HEK293T (cell line): Measurements from ENCODE around the gene AGPAT3.

ENCODE experiments used
- CTCF ChIA-PET: fragments of 350-600 bp; formaldehyde crosslinking; extraction: SDS; loops from one replicate; lab custom pipeline; 2021; ENCODE audit warnings: antibody characterized with exemption, inconsistent platforms; lab: Yijun Ruan, JAX
- POLR2A ChIA-PET: fragments of 350-600 bp; formaldehyde crosslinking; extraction: SDS; loops from one replicate; lab custom pipeline; 2020; ENCODE audit warnings: antibody characterized with exemption, inconsistent platforms; lab: Yijun Ruan, JAX
- DNase-seq: peaks from one replicate; pipeline ENCODE4 v3.0.0; 2012; ENCODE audit warnings: mixed read lengths; ENCODE audit errors: extremely low spot score
- ARNT ChIP-seq: fragments of 450-650 bp; IDR thresholded peaks from 2 replicates; pipeline ENCODE4 v1.6.1; 2017; ENCODE audit warnings: mild to moderate bottlenecking
- BHLHE40 ChIP-seq: fragments of 450-650 bp; IDR thresholded peaks from 2 replicates; pipeline ENCODE4 v1.6.1; 2016; ENCODE audit warnings: mild to moderate bottlenecking, moderate library complexity, borderline replicate concordance
- CTBP1 ChIP-seq: fragments of 450-650 bp; IDR thresholded peaks from 2 replicates; pipeline ENCODE4 v1.6.1; 2016; ENCODE audit warnings: borderline replicate concordance
- ELF4 ChIP-seq: fragments of 450-650 bp; IDR thresholded peaks from 2 replicates; pipeline ENCODE4 v1.6.1; 2017; ENCODE audit warnings: antibody characterized with exemption
- FOXA1 ChIP-seq: fragments of 450-650 bp; IDR thresholded peaks from 2 replicates; pipeline ENCODE4 v1.6.1; 2016; ENCODE audit warnings: mild to moderate bottlenecking
- FOXK2 ChIP-seq: fragments of 450-650 bp; IDR thresholded peaks from 2 replicates; pipeline ENCODE4 v1.6.1; 2016; ENCODE audit warnings: mild to moderate bottlenecking
- FOXM1 ChIP-seq: fragments of 450-650 bp; IDR thresholded peaks from 2 replicates; pipeline ENCODE4 v1.6.1; 2017; ENCODE audit warnings: mild to moderate bottlenecking, borderline replicate concordance
- HDGF ChIP-seq: fragments of 450-650 bp; IDR thresholded peaks from 2 replicates; pipeline ENCODE4 v1.6.1; 2017; ENCODE audit warnings: antibody characterized with exemption, borderline replicate concordance
- L3MBTL2 ChIP-seq: fragments of 450-650 bp; conservative IDR thresholded peaks from 2 replicates; pipeline ENCODE4 v1.6.1; 2016; ENCODE audit warnings: mild to moderate bottlenecking
- LEF1 ChIP-seq: fragments of 450-650 bp; IDR thresholded peaks from 2 replicates; pipeline ENCODE4 v1.6.1; 2017; ENCODE audit warnings: mild to moderate bottlenecking, borderline replicate concordance
- NFRKB ChIP-seq: fragments of 450-650 bp; IDR thresholded peaks from 2 replicates; pipeline ENCODE4 v1.6.1; 2016; ENCODE audit warnings: mild to moderate bottlenecking, moderate library complexity
- PKNOX1 ChIP-seq: fragments of 450-650 bp; IDR thresholded peaks from 2 replicates; pipeline ENCODE4 v1.6.1; 2016
- SP1 ChIP-seq: fragments of 450-650 bp; IDR thresholded peaks from 2 replicates; pipeline ENCODE4 v1.6.1; 2017
- SUZ12 ChIP-seq: fragments of 450-650 bp; IDR thresholded peaks from 2 replicates; pipeline ENCODE4 v1.6.1; 2016; ENCODE audit warnings: mild to moderate bottlenecking
- TARDBP ChIP-seq: fragments of 450-650 bp; IDR thresholded peaks from 2 replicates; pipeline ENCODE4 v1.6.1; 2016
- ZNF384 ChIP-seq: fragments of 450-650 bp; IDR thresholded peaks from 2 replicates; pipeline ENCODE4 v1.6.1; 2016

AGPAT3 gene

GRCh38 chr21:44012474-44013379, 147.7 kb downstream of the AGPAT3 start:
- POLR2A ChIA-PET, result interaction anchor here (0.6 to 1.4 kb wide), 5 partner anchors 8 to 1472 kb away, joined by 3 to 9 read pairs (median 3); no protein-coding TSS in a partner anchor
- CTCF ChIA-PET, result interaction anchor here (0.5 to 1.3 kb wide), 2 partner anchors 38 to 40 kb away, joined by 3 read pairs; no protein-coding TSS in a partner anchor
- peak; percentile 67; the same call in 1 of the 2 replicates for TF ChIP-seq LEF1
- no peak for TF ChIP-seq SP1
- DNase-seq, result peak; percentile 61

- ChIA-PET POLR2A (no interaction called here), CTCF (interaction anchor here (0.5 to 1.3 kb wide), 2 partner anchors 38 to 41 kb away, joined by 3 read pairs; no protein-coding TSS in a partner anchor)
- TF ChIP-seq TARDBP (no peak), PKNOX1 (no peak), NFRKB (no peak), SUZ12 (no peak), HDGF (no peak), CTBP1 (no peak), SP1 (no peak), ZNF384 (no peak), ARNT (no peak)
- DNase-seq, result no peak
These were observed 148.5 kb downstream of the AGPAT3 start for GRCh38 chr21:44013380-44014088.

DNA sequence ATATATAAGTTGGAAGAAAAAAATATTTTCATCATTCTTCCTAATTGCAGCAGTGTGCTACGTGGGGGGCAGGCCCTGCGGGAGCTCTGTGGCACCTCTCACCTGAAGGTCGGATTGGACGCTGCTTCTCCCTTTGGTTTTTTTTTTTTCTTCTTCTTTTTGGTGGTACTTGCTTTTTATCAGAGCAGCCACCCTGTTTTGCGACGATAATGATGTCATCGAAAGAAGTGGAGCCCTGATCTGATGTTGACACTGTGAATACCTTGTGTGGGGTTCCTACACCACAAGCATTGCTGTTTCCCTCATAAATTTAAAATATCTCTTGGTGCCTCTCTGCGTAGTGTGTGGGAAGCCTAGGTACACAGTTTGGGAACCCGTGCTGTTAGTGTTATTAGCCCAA, 152.6 kb downstream of the AGPAT3 start:
- ChIA-PET POLR2A (no interaction called here), CTCF (no interaction called here)
- TF ChIP-seq NFRKB (no peak), HDGF (no peak), BHLHE40 (no peak), L3MBTL2 (no peak), FOXK2 (no peak), TARDBP (no peak), FOXA1 (no peak), FOXM1 (no peak), PKNOX1 (no peak), LEF1 (no peak), ELF4 (no peak), ZNF384 (no peak), ARNT (no peak), SUZ12 (no peak)
- DNase-seq, result no peak

GRCh38 chr21:44018127-44018526, 153.1 kb downstream of the AGPAT3 start:
- ChIA-PET POLR2A (no interaction called here), CTCF (no interaction called here)
- no peak for TF ChIP-seq ARNT
- TF ChIP-seq FOXA1, result no peak
- TF ChIP-seq NFRKB, result no peak
- TF ChIP-seq ELF4, result no peak
- no peak for TF ChIP-seq FOXK2
- no peak for TF ChIP-seq L3MBTL2
- TF ChIP-seq BHLHE40, result no peak
- no peak for TF ChIP-seq CTBP1
- DNase-seq, result no peak

DNA sequence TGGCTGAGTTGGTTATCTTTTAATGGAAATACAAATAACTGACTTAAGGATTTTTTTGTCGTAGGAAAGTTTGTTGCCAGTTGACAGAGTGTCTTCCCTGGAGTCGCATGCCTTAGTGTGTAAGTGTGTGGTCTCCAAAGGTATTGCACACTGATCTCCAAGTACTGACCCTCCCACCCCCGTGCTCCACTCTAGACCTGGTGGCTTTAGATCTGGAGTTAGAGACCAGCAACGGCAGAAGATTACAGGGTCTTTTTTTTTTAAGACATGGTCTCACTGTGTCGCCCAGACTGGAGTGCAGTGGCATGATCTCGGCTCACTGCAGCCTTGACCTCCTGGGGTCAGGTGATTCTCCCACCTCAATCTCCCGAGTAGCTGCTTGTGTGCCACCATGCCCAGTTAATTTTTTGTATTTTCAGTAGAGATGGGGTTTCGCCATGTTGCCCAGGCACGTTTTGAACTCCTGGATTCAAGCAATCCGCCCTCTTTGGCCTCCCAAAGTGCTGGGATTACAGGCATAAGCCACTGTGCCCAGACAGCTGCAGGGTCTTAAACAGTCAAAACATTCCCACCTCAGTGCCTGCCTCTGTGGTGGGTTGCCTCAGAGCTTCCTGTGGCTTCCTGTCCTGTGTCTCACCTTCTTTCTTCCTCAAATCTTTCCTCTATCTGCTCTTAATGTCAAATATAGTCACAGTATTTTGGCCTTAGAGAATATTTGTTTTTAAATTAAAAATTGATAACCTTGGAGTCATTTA, 154.0 kb downstream of the AGPAT3 start:
- POLR2A ChIA-PET, result interaction anchor here (0.9 kb wide), 1 partner anchor 9 kb away, joined by 3 read pairs; no protein-coding TSS in a partner anchor
- CTCF ChIA-PET, result no interaction called here
- no peak for TF ChIP-seq CTBP1
- TF ChIP-seq FOXK2, result no peak
- TF ChIP-seq ZNF384, result no peak
- no peak for TF ChIP-seq HDGF
- no peak for TF ChIP-seq SUZ12
- TF ChIP-seq ARNT, result no peak
- TF ChIP-seq SP1, result no peak
- DNase-seq, result no peak

GRCh38 chr21:44019568-44019958, 154.5 kb downstream of the AGPAT3 start:
- CTCF ChIA-PET, result no interaction called here
- TF ChIP-seq TARDBP, result no peak
- TF ChIP-seq BHLHE40, result no peak
- no peak for TF ChIP-seq SP1
- TF ChIP-seq FOXK2, result no peak
- no peak for TF ChIP-seq FOXM1
- TF ChIP-seq L3MBTL2, result no peak
- TF ChIP-seq ARNT, result no peak
- TF ChIP-seq PKNOX1, result no peak
- TF ChIP-seq FOXA1, result no peak
- no peak for TF ChIP-seq SUZ12
- no peak for TF ChIP-seq ELF4
- TF ChIP-seq NFRKB, result no peak
- no peak for TF ChIP-seq CTBP1
- TF ChIP-seq LEF1, result no peak
- DNase-seq, result no peak
- POLR2A ChIA-PET, result interaction anchor here (0.9 kb wide), 1 partner anchor 9 kb away, joined by 3 read pairs; no protein-coding TSS in a partner anchor
